GM19468 (cell line): ENCODE data around the gene L3MBTL4.
"Not testable (repeated sequence)": the region's sequence is repeated elsewhere in the genome, so short reads cannot be mapped to it uniquely, and the experiment has no call there.

Experiments
- ATAC-seq: cut with Tn5 transposase; IDR thresholded peaks from one replicate; pipeline ENCODE4 v1.9.1; 2021; ENCODE audit warnings: mild to moderate bottlenecking, moderate library complexity, moderate number of reproducible peaks; ENCODE audit not compliant: unreplicated experiment; ENCODE audit errors: extremely low read depth

The L3MBTL4 gene

DNA sequence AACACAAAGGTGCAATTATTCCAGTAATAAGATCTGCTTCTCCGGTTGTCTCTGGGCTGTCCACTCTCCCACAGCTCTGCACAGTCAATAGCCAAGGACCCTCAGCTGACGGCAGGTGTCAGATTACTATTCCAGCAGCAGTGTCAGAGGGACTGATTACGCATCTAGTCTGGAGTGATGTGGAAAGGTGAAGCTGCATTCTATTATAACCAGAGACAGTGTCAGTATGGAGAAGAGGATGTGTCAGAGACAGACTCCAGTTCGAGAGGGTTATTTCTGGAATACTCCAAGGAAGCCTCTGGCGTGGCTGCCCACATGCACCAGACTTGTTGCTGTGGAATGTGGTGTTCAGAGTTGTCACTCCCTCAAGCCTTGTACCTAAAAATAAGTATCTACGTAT lies 355.8 kb downstream of the L3MBTL4 start:
- ATAC-seq = no peak

DNA sequence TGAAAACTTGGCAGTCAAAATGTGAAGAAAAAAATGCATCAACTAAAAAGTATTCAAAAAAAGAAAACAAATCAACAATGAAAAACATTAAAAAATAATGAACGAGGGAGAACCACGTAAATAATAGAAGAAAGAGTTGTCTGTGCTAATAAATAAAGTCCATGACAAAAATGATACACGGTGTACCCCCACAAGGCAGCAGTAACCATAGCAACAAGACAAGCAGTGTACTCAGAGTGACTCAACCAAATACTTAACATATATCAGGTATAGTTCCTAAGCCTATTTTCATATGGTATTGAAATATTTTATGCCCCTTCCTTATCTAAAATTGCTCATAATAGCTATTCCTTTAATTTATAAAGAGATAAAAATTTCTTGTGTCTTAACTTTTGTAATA lies 357.1 kb downstream of the L3MBTL4 start:
- no peak for ATAC-seq

DNA sequence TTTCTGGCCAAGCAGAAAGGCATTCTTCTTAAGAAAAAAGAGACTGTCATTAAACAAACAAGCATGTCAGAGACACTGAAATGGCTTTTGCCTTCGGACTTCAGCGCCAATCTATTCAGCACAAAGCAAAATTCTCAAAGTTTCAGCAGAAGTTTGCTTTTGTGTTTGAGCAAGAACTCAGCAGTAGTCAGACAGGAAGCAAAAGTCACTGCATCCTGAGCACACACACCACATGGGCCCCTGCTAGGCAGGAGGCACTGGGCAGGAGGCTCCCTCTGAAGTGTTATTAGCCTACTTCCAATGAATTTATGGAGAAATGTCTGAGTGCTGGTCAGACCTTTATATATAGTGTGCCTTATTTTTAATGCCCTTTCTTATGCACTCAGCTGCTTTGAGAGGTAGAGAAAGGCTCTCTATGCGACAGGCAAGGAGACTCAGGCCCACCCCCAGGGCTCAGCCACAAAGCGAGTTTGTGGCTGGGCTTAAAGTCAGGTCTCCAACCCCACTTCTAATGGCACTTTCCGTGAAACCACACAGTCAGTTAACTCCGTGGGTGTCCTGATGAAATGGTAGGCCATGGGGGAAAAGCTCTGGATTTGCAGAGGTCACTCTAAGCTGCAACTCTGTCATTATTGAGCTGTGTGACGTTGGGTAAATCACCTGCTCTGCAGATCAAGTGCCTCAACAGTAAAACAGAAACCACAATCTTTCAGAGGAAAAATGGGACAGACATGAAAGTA lies 358.4 kb downstream of the L3MBTL4 start:
- no peak for ATAC-seq

DNA sequence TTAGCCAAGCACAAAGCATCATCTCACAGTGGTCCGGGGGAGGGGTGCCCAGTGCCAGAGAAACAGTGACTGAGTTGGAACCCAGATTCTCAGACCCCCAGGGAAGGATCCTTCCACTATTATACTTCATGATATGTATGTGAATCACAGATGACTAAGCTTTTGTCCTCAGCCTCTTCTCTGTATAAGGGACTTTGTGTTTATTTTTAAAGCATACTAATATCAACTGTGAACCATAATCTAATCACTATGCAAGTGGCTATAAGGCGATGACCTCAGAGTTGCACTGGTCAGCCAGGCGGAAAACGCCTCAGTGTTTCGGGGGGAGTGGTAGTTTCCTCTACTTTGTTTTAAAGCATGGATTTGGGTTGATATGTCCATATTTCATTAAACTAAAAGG lies 359.0 kb downstream of the L3MBTL4 start:
- ATAC-seq = no peak

DNA sequence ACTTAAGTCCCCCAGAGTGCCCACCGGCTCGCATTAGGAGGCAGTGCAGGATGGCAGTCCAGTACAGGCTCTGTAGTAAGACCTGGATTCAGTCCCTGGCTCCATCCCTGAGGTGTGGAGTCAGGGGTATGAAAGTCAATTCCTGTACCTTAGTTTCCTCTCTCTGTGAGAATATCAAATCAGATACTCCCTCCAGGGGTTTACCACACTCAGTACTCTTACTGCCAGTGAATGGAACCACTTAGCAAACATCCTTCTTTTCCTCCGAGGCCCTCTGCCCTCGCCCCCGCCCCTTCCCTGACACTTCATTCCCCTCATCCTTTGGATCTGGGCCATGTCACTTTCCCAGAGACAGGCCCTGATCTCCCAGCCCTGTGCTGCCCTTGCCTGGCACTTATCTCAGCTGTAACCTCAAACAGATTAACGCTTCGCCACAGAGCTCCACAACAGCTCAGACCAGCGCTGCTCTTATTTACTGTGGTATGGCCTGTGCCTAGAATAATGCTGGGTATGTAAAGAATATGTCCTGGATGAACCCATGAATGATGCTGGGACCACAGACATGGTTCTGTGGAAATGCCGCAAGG lies 360.4 kb downstream of the L3MBTL4 start:
- ATAC-seq = no peak

DNA sequence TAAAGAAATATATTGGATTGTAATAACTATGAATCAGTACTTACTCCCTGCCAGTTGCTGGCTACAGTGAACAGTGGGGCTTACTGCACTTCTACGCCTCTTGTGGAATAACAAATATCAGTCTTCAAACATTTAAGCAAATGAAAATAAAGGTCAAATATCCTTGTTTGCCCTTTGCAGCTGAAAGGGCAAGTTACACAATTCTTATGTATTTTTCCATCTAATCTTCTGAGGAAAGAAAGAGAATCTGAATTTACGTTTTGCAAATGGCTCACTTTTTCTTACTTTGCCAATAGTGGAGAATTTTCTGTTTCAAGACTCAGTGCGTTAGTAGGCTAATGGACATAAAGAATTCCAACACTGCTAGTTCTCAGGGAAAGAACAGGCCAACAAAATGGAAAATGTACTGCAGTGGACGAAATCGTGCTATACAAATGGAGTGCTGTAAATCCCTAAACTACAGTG lies 362.2 kb downstream of the L3MBTL4 start:
- ATAC-seq = no peak

DNA sequence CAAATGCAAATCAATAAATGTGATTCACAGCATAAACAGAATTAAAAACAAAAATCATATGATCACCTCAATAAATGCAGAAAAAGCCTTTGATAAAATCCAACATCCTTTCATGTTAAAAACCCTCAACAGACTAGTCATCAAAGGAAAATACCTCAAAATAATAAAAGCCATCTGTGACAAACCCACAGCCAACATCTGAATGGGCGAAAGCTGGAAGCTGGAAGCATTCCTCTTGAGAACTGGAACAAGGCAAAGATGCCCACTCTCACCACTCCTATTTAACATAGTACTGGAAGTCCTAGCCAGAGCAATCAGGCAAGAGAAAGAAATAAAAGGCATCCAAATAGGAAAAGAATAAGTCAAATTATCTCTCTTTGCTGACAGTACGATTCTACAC lies 367.1 kb downstream of the L3MBTL4 start:
- ATAC-seq = not testable (repeated sequence)

DNA sequence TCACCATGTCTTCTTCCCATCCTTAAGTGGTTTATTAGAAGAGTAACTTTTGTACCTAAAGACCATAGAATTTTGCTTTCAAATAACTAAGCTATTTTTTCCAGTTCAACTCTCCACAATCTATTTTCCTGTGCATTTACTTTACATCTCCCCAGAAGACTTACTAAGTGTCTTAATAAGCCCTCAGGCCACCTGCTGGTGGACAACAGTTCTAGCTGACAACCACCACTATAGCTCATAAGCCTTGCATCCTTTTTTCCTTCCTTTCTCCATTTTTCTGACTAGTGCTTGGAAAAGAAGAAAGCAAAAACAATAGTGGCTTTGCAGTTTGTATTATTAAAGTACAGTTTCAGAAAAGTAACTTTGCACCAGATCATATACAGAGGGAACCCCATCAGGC lies 369.9 kb downstream of the L3MBTL4 start:
- ATAC-seq = no peak

DNA sequence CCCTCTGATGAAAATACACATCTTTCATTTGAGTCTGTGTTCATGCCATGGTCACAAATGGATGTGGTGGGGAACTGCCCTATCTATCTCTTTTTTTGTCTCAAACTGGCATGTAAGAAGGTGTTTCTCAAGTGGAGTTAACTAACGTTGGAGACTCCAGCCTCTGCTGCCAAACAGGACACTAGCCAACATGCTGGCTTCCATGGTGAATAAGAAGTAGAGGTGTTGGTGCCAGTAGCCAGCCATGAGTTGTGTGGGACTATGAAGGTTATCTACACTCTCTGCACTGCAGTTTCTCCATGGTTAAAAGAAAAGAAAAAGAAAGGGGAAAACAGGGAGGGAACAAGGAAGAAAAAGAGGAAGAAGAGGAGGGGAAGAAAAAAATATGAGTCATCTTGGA lies 370.4 kb downstream of the L3MBTL4 start:
- no peak for ATAC-seq

DNA sequence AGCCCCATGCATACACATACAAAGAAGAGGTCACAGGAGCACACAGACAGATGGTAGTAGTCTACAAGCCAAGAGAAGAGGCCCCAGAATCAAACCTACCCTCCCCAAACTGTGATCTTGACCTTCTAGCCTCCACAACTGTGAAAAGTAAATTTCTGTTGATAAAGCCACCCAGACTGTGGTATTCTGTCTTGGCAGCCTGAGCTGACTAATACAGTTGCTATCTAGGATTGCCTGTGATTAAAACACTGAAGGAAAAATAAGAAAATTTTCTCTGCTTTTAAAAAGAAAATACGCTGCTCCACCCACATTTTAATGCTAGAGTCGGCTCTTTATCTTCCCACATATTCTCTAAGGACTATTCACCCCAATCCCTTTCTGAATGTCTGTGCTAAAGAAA lies 375.7 kb downstream of the L3MBTL4 start:
- no peak for ATAC-seq

DNA sequence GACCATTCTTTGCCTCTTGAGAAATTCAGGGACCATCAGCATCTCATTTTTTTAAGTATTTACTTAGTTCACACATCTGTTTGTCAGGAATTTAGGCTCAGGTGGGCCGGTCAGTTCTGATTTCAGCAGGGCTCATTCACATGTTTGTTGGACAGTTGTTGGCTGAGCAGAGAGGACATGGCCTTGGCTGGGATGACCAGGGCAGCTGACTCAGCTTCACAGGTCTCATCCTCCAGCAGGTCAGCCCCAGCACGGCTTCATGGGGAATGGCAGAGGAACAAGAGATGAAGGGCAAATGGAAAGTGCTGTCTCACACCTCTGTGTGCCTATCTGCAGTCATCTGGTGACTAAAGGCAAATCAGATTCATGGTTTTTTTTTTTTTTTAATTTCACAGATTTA lies 383.3 kb downstream of the L3MBTL4 start:
- no peak for ATAC-seq

DNA sequence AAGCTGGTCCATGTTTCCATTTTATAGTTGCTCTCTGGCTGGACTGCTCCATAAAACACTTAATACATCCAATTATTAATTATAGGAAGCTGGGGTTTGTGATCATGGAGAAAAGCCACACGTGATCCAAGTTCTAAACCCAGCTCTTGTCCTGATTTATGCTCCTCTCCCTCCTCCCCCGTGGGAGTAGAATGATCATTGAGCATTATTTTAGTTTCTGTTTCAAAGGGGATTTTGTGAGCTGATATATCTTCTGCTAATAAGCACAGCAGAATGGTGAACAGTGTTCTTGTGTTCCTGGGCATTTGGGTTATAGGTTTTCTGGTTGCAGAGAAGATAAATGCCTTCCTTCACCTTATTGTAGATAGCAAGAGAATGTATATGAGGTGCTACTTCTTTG lies 383.7 kb downstream of the L3MBTL4 start:
- no peak for ATAC-seq

DNA sequence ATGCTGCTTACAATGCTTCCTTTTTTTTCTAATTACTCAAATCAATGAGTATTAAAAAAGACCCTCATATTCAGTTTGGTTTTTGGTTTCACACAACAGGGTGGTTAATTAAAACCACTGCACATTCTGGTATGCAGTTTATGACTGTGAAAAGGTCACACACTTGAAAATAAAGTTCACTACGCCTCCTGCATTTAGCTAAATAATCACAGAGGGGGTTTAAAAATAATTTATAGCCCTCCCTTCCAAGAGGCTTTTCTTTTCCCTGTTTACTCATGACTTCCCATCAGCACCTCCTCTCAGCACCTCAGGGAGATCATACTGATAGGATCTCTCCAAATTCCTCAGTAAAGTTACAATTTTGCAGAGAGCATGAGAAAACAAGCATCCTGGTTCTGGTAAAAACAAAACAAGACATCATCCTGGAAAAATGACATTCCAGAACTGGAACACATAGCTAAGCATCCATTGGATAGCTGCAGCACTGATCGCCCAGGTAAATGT lies 389.9 kb downstream of the L3MBTL4 start:
- no peak for ATAC-seq

DNA sequence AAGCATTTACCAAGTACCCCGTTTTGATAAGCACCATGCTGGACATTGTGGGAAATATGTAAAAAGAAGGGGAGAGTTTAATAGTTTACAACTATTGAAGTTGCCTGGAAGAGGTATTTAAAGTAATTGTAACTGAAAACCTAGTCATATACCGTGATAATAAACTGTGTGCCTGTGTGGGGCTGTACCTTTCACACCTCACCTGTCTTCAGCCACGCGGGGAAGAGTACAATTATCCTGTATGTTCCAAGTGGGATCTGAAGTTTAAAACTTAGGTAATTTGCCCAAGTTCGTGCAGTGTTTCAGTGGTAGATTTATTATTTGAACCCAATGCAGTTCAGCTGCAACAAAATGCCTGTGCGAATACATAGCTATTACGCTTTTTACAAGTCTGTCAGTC lies 391.2 kb downstream of the L3MBTL4 start:
- no peak for ATAC-seq

DNA sequence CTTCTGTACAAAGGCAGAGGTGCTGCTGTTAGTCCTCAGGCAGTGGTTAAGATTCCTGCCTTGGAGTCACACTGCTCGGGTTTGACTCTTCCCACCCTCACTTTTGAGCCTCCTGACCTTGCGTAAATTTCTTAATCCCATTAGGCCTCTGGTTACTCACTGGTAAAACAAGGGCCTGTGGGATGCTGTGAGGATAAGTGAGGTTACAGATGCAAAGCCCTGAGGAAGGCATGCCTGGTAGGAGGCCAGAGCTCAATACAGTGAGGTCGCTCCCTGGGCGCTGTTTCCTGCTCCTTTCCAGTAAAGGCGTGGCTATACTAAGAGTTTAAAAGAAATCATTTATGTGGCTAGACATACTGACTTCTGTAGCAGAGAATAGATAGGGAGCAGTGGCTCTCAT lies 391.9 kb downstream of the L3MBTL4 start:
- no peak for ATAC-seq

DNA sequence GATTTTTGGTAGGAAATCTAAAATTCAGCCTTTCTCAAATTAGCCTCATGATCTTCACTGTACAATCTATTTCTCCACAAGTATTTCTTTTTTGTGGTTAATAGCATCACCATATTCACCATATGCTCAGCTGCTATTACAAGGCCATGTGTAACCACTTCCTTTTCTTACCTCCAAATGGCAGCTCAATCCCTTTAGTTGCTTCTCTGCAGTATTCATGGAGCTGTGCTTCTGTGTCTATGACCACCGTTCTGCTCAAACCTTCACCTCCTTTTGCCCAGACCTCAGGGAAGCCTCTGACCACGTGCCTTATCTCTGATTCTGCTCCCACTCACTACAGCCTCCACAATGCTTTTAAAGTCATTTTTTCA lies 392.7 kb downstream of the L3MBTL4 start:
- ATAC-seq = no peak

DNA sequence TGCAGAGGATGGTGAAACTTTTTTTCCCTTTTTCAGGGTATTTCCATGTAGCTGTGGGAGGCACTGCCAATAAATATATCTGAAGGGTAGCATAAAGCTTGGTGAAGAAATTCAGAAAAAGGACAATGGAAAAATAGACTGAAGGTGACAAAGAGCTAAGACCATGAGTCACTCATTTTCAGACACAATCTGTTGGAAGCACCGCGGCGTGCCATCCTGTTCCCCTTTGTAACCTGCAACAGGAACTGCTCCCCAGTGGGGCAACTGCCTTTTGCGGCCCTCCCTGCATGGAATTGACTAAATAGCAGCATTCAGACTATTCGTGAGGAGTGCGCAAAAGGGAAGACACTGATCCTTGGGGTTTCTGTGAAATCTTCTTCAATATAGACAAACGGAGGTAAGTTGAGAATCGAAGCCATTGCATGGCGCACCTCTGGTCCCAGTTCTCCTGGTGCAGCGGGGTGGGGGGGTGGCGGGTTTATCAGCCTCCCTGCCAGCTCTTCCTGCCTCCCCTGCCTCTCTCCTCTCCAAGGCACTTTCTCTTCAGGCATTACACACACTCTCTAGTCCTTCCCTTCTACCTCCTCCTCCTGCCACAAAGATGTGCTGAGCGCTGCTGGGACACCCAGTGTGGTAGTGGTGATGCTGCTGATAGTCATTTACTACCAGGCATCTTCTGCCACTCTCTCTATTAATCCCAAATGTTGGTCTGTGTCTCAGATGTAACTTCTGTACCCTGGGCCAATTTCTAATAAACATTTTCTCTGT lies 393.2 kb downstream of the L3MBTL4 start:
- no peak for ATAC-seq

DNA sequence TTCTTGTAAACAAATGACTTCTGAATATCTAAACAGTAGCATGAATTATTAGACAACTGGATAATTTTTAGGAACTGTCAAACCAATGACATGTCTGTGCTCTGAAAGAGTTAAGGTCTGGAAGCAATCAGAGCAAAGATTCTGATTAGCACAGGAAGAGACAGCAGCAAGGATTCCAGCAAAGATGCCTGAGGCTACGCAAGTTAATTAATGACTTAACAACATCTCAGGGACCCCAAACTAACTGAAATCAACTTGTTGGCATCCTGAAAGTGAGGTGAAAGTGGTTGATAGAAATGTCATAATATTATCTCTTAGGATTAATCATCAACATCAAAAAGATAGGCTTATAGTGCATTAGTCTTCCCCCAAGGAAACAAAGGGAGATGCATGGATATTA lies 396.0 kb downstream of the L3MBTL4 start:
- no peak for ATAC-seq

DNA sequence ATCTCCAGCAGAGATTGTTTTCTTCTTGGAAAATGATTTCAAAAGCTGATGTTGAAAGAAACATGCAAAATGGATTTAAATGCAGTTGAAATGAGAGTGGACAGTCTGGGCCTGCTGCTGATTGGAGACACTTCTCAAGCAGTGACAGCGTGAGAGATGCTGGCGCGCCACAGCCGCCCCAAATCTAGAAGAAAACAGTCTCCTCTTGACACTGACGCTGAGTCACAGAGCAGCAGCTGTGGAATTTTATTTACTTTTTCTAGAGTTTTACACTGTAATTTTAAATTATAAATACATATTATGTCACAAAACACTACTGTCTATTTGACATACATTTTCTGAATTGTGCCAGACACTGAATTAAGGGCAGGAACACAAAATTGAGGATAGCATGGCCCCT lies 397.5 kb downstream of the L3MBTL4 start:
- ATAC-seq = no peak

DNA sequence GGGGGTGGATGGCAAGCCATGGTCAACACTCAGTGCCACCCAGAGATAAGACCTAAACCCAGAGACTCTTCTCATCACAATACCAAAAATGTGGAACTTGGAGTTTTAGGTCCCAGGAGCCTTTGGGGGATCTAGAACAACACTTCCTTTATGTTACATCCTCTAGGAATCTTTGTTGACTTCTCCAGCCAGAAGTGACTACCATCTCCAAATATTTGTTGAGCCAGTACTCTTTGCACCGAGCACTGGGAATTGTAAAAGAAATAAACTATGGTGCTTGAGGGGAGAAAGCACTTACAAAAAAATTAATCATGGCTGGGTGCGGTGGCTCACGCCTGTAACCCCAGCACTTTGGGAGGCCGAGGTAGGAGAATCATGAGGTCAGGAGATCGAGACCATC lies 399.3 kb downstream of the L3MBTL4 start:
- ATAC-seq = no peak

DNA sequence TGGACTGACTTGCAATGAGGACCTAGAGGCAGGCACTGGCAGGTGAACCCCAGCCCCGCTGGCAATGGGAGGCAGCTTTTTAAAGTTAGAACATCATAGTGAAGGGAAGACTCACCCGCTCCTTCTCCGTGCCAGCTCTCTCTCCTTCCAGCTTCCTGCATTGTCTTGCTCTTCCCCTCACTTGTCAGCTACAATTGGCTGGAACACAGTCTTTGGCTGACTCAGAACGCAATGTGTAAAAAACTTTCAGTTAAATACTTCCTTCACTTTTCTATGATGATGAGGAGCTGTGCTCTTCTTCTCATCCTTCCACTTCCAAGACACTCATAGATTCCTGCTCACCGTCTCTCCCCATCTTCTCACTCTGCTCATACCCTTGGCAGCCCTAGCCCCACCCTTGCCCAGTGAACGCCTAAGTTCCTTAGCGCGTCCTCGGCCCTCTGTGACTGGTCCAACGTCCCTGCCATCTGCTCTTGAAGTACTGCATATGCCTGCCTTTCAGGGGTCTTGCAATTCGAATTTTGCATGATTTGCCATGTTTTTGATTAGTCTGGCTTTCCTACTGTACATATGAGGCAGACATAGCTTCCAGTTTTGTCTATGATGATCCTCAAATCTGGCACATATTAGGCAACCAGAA lies 401.4 kb downstream of the L3MBTL4 start:
- ATAC-seq = no peak
